ENCODE results near the gene ANKRD9.
"Not testable (repeated sequence)": the region's sequence is repeated elsewhere in the genome, so short reads cannot be mapped to it uniquely, and the experiment has no call there.

Gene ANKRD9

GRCh38 chr14:102538602-102539543 lies 29.3 kb upstream of the ANKRD9 start:
- DNase-seq (ENCODE audit: low read depth) = no peak

DNA sequence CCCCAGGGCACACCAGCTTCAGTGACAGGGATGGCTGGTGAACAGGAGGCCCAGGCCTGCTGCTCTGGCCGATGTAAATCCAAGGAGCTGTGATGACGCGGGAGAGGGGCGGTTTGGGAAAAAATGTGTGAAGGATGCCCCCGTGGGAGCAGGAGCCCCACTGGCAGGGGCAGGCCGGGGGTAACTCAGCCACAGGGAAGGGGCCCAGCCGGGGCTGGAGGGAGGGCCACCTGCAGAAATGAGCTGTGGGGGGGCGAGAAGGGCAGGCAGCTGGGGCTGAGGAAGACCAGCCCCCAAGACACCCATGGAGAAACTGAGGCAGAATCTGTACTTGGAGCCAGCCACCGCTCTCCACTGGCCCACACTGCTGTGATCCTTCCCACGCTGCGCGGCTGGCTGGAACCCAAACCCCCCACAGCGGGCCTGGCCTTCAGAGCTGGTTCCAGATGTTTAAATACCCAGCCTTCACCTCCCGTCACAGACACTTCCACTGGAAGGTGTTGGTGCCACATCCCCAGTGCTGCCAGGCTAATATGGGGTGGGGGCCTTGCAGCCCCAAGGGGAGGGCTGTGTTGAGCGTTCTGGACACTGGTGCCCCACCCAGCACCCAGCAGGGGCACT lies 28.5 kb upstream of the ANKRD9 start:
- no peak for DNase-seq (ENCODE audit: low read depth)

DNA sequence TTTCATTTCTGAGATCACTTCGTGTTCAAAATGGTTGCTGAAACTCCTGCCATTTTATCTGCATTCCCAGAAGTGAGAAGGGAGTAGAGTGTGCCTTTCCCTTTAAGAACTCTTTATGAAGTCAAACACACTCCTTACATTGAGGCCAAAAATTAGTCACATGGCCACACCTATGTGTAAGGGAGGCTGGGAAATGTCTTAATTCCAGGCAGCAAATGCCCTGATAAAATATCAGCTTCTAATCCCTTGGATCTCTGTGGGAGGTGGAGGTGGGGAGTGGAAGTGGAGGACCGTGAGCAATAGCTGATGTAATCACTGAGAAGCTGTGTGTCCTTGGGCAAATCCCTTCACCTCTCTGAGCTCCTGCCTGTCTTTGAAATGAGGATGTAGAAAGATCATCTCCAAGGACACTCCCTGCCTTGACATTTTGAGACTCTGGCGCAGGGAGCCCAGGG lies 22.7 kb upstream of the ANKRD9 start:
- peak; percentile 57 for DNase-seq (ENCODE audit: low read depth)

DNA sequence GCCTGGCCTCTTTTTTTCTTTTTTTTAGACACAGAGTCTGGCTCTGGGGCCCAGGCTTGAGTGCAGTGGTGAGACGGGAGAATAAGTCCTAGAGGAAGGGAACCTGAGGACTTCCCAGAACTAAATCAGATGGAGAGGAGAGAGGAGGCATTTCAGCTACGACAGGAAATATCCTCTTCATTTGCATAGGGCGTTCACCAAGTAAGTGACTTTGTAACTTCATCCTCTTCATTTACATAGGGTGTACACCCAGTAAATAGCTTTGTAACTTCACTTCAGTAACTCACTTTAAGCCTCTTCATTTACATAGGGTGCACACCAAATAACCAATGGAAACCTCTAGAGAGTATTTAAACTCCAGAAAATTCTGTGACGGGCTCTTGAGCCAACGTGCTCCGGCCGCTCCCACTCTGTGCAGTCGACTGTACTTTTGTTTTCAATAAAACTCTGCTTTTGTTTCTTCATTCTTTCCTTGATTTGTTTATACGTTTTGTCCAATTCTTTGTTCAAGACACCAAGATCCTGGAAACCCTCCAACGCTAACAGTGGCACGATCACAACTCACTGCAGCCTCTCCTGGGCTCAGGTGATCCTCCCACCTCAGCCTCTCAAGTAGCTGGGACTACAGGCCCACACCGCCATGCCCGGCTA lies 21.4 kb upstream of the ANKRD9 start:
- DNase-seq (ENCODE audit: low read depth) = no peak

- no peak for DNase-seq (ENCODE audit: low read depth)
These were observed 19.0 kb upstream of the ANKRD9 start for GRCh38 chr14:102528431-102529170.

GRCh38 chr14:102525929-102526497 lies 16.4 kb upstream of the ANKRD9 start:
- DNase-seq (ENCODE audit: low read depth) = no peak

GRCh38 chr14:102525219-102525928 lies 15.8 kb upstream of the ANKRD9 start:
- peak; percentile 67 for DNase-seq (ENCODE audit: low read depth)

- DNase-seq (ENCODE audit: low read depth) = peak; percentile 99
These were observed 15.1 kb upstream of the ANKRD9 start for GRCh38 chr14:102524451-102525218.

GRCh38 chr14:102523569-102524450 lies 14.2 kb upstream of the ANKRD9 start:
- no peak for DNase-seq (ENCODE audit: low read depth)

GRCh38 chr14:102523200-102523568 lies 13.6 kb upstream of the ANKRD9 start:
- DNase-seq (ENCODE audit: low read depth) = no peak

DNA sequence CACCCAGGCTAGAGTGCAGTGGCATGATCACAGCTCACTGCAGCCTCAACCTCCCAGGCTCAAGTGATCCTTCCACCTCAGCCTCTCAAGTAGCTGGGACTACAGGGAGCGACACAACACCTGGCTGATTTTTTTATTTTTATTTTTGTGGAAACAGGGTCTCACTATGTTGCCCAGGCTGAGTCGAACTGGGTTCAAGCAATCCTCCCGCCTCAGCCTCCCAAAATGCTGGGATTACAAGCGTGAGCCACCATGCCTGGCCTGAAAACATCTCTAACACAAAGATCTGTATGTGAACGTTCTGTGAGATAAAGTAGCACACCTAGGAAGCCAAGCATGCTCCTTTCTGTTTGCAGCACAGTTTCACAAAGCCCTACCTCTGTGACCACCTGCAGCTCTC lies 10.1 kb upstream of the ANKRD9 start:
- DNase-seq (ENCODE audit: low read depth) = not testable (repeated sequence)

- no peak for DNase-seq (ENCODE audit: low read depth)
These were observed 8.6 kb upstream of the ANKRD9 start for GRCh38 chr14:102518063-102518648.

DNA sequence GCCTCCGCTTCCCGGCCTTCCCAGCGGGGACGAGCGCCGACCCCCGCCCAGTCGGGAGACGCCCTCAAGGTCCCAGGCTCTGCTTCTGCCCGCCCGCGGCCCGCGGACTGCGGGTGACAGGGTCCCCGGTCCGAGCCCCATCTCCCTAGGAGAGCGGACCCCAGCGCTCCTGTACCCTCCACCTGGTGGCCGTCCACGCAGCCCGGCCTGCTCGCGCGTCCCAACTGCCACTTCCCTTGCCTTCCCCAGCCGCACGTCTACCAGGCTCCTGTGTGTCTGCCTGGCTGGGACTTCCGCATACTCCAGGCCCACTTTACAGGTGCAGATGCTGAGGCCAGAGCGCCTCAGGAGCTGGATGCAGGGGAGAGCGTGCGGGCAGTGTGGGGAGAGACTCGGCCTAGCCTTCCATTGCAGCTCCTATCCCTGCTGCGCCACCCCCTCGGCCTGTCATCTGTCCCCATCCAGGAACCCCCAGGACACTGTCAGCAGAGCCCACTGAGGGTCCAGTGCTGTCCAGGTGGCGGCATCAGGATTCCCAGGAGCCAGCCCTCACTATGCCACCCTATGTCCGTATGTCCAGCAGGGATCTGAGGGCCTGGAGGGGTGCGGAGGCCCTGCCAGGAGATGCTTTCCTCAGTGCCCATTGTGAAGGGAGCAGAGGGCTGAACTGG lies 8.0 kb upstream of the ANKRD9 start:
- no peak for DNase-seq (ENCODE audit: low read depth)

- no peak for DNase-seq (ENCODE audit: low read depth)
These were observed 7.2 kb upstream of the ANKRD9 start for GRCh38 chr14:102516531-102517391.

DNA sequence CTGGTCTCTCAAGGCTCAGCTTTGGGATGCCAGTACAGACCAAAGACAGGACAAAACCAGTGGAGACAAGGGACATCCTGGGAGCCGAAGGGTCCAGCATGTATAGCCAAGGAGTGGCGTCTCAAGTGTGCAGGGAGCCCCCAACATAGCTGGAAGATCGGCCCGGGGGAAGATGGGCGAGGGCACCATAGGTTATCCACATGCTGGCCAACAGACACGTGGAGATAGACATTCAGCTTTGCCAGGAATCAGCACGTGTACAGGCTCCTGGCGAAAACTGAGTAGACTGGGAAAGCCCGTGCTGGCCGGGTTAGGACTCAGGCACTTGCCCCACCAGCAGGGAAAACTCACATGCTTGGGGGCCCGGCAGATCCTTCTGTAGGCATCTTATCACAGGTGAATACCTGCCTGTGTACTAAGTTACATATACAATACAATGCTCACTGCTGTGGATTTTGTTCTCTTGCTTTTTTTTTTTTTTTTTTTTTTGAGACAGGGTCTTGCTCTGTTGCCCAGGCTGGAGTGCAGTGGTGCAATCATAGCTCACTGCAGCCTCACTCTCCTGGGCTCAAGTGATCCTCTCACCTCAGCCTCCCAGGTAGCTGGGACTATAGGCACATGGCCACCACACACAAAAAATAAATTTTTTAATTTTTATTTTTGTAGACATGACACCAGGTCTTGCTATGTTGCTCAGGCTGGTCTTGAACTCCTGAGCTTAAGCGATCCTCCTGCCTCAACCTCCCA lies 5.6 kb upstream of the ANKRD9 start:
- DNase-seq (ENCODE audit: low read depth) = no peak

GRCh38 chr14:102513899-102514772 lies 4.6 kb upstream of the ANKRD9 start:
- no peak for DNase-seq (ENCODE audit: low read depth)

All from iris pigment epithelial cell (primary cell).